Mesothelial cell of epicardium (in vitro differentiated cells): Measurements from ENCODE around the gene SRRD. TPM values are rescaled to one million over a fixed set of nuclear protein-coding genes. Genes with fewer than 3 reads are reported as not detected.

ENCODE experiments used
- DNase-seq, 2 experiments: peaks; one replicate each; pipeline ENCODE4 v3.0.0; 2021; ENCODE audit warnings: low spot score in 2 of 2; ENCODE audit not compliant: unreplicated experiment in 2 of 2
- H3K27ac Mint-ChIP-seq: 2 replicates; pipeline ENCODE4 v1.8.0; 2021; ENCODE audit warnings: mixed read lengths
- H3K27me3 Mint-ChIP-seq: 2 replicates; pipeline ENCODE4 v1.8.0; 2021; ENCODE audit warnings: low read depth, mixed read lengths
- H3K36me3 Mint-ChIP-seq: 2 replicates; pipeline ENCODE4 v1.8.0; 2021; ENCODE audit warnings: mixed read lengths
- H3K4me1 Mint-ChIP-seq: 2 replicates; pipeline ENCODE4 v1.8.0; 2021; ENCODE audit warnings: mixed read lengths
- H3K4me3 Mint-ChIP-seq: 2 replicates; pipeline ENCODE4 v1.8.0; 2021; ENCODE audit warnings: mild to moderate bottlenecking, moderate library complexity, mixed read lengths
- H3K9me3 Mint-ChIP-seq: 2 replicates; pipeline ENCODE4 v1.8.0; 2021; ENCODE audit warnings: mixed read lengths
- total RNA-seq: library from RNA; stranded (reverse); gene quantifications from 3 replicates; pipeline ENCODE4 v1.2.1, GENCODE V29; 2021
- TF ChIP-seq, protein P1 (sequence below): fragments of 200-600 bp; sonication (generic); IDR thresholded peaks from one replicate; pipeline ENCODE4 v1.5.0; 2021; ENCODE audit warnings: antibody characterized with exemption; ENCODE audit not compliant: unreplicated experiment

SRRD gene
- total RNA-seq, 1 donor from 2014 or later = 24.1 TPM

DNA sequence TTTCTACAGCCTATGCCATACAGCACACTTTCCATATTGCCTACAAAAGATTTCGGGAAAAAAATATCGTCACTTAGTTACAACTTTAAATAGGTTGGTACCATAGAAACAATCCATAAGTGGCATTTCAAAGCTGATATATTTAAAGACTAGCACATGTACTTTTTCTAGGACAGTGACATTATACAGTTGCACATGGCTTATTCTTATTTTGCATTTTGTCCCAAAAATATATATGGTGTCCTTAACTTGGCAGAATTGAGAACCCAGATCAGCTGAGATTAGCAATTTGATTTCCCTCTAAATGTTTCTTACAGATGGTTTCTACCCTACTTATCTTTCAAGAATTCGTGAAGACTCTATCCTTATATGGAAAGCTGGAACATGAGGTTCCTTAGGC lies 32.3 kb downstream of the SRRD start:
- TF ChIP-seq, protein P1, sequence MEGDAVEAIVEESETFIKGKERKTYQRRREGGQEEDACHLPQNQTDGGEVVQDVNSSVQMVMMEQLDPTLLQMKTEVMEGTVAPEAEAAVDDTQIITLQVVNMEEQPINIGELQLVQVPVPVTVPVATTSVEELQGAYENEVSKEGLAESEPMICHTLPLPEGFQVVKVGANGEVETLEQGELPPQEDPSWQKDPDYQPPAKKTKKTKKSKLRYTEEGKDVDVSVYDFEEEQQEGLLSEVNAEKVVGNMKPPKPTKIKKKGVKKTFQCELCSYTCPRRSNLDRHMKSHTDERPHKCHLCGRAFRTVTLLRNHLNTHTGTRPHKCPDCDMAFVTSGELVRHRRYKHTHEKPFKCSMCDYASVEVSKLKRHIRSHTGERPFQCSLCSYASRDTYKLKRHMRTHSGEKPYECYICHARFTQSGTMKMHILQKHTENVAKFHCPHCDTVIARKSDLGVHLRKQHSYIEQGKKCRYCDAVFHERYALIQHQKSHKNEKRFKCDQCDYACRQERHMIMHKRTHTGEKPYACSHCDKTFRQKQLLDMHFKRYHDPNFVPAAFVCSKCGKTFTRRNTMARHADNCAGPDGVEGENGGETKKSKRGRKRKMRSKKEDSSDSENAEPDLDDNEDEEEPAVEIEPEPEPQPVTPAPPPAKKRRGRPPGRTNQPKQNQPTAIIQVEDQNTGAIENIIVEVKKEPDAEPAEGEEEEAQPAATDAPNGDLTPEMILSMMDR = no peak
- Mint-ChIP-seq H3K9me3 (no peaks in the 10 kb centered on the region), H3K4me3 (no peak overlapping the region), H3K27ac (no peak overlapping the region), H3K27me3 (no peaks in the 10 kb centered on the region), H3K4me1 (peaks cover 30% of the 10 kb centered on the region), H3K36me3 (no peaks in the 10 kb centered on the region)
- no peak for DNase-seq

DNA sequence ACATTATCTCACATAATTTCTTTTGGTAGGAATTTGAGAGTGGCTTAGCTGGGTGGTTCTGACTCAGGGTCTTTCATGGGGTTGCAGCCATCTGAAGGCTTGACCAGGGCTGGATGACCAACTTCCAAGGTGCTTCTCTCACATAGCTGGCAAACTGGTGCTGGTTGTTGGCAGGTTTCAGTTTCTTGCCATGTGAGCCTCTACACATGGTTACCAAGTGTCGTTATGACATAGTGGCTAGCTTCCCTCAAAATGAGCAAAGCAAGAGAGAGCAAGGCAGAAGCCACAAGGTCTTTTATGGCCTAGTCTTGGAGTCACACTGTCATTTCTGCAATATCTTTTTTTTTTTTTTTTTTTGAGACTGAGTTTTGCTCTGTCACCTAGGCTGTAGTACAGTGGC lies 32.8 kb downstream of the SRRD start:
- no peaks in the 10 kb centered on the region for H3K9me3 Mint-ChIP-seq
- H3K4me3 Mint-ChIP-seq = no peak overlapping the region
- H3K36me3 Mint-ChIP-seq = no peaks in the 10 kb centered on the region
- no peak for DNase-seq
- H3K27me3 Mint-ChIP-seq = no peaks in the 10 kb centered on the region
- TF ChIP-seq, protein P1 = no peak
- no peak overlapping the region for H3K27ac Mint-ChIP-seq
- peaks cover 25% of the 10 kb centered on the region for H3K4me1 Mint-ChIP-seq

DNA sequence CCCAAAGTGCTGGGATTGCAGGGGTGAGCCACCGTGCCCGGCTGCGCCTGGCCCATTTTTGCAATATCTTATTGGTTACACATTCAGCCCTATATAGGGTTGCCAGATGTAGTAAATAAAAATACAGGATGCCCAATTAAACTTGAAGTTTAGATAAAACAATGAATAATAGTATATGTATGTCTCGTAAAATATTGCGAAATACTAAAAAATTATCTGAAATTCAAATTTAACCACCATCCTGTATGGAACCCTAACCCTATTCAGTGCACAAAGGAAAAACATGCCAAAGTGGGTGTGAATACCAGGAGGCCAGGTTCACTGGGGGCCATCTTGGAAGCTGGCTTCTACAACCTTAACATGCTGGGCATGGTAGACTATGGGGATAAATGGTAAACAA lies 33.8 kb downstream of the SRRD start:
- H3K36me3 Mint-ChIP-seq = no peaks in the 10 kb centered on the region
- H3K4me1 Mint-ChIP-seq = peaks cover 16% of the 10 kb centered on the region
- H3K27ac Mint-ChIP-seq = no peak overlapping the region
- TF ChIP-seq, protein P1 = no peak
- no peaks in the 10 kb centered on the region for H3K27me3 Mint-ChIP-seq
- no peaks in the 10 kb centered on the region for H3K9me3 Mint-ChIP-seq
- H3K4me3 Mint-ChIP-seq = no peak overlapping the region
- no peak for DNase-seq

DNA sequence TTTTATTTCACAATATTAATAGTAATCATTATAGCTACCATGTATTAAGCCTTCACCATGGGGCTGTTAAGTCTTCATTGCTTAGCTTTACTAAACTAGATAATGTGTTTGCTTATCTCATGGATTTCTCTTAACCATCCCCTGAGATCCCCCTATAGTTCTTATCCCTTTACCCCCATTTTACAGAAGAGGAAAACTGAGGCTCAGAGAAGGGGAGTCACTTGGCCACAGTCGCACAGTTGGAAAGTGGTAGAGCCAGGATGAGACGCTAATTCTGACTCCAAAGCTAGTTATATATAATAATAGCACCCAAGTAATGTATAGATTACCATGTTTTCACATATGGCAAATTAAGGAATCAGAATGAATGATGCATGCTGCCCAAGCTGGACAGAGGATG lies 38.3 kb downstream of the SRRD start:
- Mint-ChIP-seq H3K9me3 (no peaks in the 10 kb centered on the region), H3K36me3 (peaks cover 8% of the 10 kb centered on the region), H3K4me1 (no peaks in the 10 kb centered on the region), H3K27ac (no peak overlapping the region), H3K27me3 (no peaks in the 10 kb centered on the region), H3K4me3 (no peak overlapping the region)
- DNase-seq = no peak
- TF ChIP-seq, protein P1 = no peak

DNA sequence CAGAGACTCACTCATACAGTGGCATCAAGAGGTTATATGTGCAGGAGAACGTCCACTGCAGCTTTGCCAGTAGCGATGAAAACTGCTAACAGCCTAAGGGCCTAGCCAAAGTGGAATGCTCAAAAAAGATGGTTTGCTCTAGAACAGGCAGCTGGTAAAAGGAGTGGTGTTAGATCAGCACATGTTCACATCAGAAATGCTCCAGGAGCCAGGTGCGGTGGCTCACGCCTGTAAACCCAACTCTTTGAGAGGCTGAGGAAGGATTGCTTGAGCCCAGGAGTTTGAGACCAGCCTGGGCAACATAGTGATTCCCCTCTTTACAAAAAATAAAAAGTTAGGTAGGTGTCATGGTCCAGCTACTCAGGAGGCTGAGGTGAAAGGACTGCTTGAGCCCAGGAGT lies 38.9 kb downstream of the SRRD start:
- TF ChIP-seq, protein P1 = no peak
- H3K36me3 Mint-ChIP-seq = peaks cover 8% of the 10 kb centered on the region
- no peaks in the 10 kb centered on the region for H3K27me3 Mint-ChIP-seq
- H3K27ac Mint-ChIP-seq = no peak overlapping the region
- no peak for DNase-seq
- H3K9me3 Mint-ChIP-seq = no peaks in the 10 kb centered on the region
- no peak overlapping the region for H3K4me3 Mint-ChIP-seq
- no peaks in the 10 kb centered on the region for H3K4me1 Mint-ChIP-seq

DNA sequence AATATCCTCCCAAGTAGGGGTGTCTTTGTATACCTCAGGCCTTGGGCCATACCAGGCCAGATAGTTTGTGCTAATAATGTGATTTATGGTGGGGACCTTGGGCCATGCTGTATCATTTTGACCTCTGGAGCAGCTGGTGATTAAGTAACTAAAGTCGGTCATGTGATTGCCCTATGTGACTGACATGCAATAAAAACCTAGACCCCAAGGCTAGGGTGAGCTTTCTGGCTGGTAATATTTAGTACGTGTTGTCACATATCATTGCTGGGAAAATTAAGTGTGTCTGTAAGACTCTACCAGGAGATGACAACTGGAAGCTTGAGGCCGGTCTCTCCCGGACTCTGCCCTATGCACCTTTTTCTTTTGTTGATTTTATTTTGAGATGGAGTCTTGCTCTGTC lies 41.2 kb downstream of the SRRD start:
- no peaks in the 10 kb centered on the region for H3K27me3 Mint-ChIP-seq
- H3K9me3 Mint-ChIP-seq = no peaks in the 10 kb centered on the region
- no peaks in the 10 kb centered on the region for H3K4me1 Mint-ChIP-seq
- DNase-seq = no peak
- no peak overlapping the region for H3K27ac Mint-ChIP-seq
- peaks cover 8% of the 10 kb centered on the region for H3K36me3 Mint-ChIP-seq
- H3K4me3 Mint-ChIP-seq = no peak overlapping the region
- TF ChIP-seq, protein P1 = no peak
